HG02798 (cell line): Measurements from ENCODE around the gene MAGEF1.
"Not testable (repeated sequence)": the region's sequence is repeated elsewhere in the genome, so short reads cannot be mapped to it uniquely, and the experiment has no call there.

Experiments
- ATAC-seq: cut with Tn5 transposase; IDR thresholded peaks from one replicate; pipeline ENCODE4 v1.9.1; 2021; ENCODE audit warnings: mild to moderate bottlenecking; ENCODE audit not compliant: unreplicated experiment, poor library complexity

MAGEF1 gene

DNA sequence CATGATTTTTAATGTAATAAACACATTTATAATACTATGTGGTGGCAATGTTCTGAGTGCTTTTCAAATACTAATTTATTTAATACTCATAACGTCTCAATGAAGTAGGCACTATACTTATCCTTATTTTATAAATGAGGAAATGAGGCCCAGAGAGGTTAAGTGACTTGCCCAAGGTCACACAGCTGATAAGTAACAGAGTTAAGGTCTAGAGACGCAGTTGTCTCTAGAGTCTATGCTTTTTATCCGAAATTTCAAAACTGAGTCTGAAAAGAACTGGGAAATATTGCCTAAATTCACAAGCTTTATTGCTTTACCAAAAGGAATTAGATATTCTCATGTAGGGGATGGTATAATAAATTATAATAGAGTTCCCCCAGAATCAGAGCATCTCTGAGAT lies 31.4 kb upstream of the MAGEF1 start:
- ATAC-seq: no peak

DNA sequence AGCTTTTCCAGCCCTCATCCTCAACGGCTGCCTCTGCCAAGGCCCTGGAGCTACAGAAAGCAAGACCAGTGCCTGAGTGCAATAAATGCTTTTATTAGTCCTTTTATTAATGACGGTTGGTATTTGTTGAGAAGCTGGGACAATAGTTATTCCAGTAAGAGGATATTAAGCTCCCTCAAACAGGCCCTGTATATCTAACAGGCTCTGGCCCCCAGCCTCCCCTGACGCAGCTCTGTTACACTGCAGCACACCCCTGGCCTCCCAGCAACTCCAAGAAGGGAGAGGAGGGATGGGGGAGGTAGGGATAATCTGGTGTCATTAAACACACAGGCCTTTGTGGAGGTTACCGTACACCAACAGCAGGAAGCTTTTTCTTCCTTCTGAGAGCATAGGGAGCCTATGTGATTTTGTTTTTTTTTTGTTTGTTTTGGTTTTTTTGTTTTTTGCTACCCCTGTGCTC lies 30.8 kb upstream of the MAGEF1 start:
- ATAC-seq: no peak

DNA sequence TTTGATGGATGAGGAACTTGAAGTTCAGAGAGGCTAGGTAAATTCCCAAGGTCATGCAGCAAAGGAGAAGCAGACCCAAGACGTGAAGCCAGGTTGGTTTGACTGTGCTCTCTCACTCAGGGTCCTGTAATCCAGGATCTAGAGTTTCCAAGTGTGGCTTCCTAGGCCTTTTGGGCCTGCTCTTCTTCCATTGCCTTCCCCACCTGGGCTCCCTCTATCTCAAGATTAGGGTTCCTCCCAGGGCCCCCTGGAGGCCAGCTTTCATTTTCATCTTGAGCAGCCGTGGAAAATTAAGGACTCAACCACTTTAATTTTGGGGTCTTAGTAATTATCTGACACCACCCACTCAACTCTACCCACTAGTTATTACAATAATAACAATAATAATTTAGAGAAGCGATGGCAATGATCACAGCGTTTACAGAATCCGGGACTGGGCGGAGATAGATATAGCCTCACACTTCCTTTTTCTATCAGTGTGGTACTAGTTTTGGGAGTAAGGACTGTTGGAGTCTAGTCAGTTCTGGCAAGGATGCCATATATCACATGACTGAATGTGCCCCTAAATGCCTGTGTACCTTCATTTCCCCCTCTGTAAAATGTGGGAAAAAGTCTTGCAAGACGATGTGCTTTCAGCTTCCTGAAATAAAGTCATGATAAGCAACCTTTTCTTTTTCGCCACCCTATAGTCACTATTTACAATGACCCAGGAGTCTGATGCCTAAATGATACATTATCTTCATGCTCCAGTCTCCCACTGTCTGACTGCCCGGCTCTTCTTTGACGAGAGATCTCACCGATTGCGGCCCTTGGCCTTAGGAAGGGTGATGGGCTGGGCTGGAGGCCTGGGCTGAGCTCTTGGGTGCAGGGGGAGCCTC lies 30.2 kb upstream of the MAGEF1 start:
- ATAC-seq: no peak

DNA sequence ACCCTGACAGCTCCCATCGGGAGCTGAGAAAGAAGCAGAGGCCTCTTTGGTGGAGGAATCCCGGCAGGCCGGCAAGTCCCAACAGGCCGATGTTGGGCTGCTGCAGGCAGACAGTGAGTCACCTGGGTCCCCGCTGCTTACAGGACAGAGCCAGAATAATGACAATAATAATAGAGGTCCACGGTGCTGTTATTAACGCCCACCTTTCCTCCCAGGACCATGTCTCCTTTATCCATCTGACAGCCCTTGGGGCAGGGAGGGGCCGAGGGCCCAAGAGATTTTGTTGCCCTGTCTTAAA lies 29.3 kb upstream of the MAGEF1 start:
- ATAC-seq: no peak

DNA sequence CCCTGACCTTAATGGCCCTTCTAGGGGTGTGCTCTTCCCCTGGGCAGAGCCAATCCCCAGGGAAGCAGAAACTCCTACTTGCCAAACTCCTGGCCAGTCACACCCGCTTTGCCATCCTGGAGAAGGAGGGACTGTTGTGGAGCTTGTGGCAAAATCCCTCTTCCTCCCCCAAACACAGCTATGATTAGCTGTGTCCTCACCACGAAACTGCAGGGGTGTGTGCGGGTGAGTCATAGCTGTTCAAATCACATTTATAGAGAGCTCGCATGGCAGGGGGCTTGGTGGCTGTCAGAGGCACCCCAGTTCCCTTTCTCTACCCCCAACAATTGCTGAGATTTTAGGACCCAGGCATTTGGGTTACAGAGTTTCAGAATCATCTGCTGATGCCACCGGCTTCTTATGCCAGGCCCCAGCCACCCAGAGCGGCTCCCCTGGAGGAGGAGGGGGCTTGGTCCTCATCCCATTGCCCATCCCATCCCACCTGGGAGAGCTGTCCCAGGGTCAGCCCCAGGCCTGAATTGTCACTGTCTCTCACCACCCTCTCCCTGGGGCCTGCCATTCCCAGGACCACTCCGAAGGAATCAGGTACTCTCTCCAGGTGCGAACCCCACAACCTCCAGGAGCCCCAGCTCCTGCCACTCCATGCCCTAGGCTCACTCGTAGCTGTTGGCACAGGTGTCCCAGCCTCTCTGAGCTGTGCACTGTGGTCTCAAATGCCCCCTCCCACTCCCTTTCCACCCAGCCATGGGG lies 28.8 kb upstream of the MAGEF1 start:
- ATAC-seq: no peak

DNA sequence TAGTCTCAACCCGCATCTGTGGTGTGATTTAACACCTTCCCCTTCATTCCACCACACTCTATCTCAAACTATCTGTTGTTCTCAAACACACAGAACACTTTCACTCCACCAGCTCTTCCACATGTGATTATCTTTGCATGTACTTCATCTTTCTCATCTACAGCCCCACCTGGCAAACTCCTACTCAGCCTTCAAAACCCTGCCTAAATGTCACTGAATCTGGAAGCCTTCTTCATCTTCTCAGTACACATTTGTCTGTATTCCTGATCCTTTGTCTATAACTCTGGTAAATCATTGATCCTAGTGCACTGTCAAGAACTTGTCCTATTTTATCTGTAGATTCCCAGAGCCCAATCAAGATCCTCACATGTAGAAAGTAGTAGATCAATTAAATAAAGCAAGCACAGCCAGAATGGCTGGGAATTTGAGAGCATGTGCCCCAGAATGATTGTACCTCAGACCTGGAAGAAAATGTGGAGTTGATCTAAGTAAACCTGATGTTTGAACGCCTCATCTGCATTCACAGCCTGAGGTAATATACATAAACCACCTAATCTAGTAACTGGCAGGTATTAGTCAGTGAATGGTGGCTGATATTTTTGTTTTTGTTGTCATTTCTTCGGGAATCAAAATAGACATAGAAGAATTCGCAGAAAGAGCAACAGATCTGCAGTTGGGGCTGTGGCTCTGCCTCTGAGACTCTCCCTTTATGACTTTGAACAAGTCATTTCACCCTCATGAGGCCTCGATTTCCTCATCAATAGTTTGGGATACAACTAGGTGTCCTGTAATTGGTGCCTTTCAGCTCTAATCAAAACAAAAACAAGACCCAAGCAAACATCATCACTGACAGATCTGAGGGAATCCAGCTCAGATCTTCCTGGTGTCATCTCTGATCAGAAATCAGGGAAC lies 28.0 kb upstream of the MAGEF1 start:
- ATAC-seq: no peak

DNA sequence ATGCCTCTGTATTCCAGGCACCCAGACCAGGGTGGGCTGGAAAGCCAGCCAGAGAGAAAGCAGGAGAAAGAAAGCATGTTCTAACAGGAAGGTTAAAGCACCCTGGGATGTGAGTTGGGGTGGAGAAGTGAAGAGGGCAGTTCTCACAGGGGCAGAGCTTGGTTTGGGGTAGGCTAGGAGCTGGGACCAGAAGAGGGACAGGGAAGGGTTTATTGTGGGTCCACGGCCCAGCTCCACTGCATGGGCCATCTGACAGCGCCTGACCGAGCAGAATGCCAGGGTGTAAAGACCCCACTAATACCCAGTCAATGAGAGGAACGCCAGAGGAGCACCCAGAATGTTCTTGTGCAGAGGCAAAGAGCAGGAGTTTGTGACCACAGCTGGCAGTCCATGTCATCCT lies 27.1 kb upstream of the MAGEF1 start:
- ATAC-seq: no peak

DNA sequence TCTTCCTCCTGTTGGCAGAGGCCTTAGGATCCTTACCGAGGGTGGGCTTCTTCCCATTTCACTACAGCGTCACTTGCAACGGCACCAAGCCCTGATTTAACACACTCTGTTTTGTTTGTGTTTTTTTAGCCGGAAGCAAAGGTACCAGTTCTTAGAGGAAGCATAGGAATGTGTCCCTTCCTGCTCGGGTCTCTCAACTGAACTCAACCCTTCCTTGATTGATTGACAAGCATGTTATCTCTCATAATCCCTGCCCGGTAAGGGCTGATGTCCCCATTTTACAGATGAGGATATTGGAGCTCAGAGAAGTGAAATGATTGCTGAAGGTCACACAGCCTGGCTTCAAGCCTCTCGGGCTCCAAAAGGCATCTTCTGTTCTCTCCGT lies 26.6 kb upstream of the MAGEF1 start:
- no peak for ATAC-seq

DNA sequence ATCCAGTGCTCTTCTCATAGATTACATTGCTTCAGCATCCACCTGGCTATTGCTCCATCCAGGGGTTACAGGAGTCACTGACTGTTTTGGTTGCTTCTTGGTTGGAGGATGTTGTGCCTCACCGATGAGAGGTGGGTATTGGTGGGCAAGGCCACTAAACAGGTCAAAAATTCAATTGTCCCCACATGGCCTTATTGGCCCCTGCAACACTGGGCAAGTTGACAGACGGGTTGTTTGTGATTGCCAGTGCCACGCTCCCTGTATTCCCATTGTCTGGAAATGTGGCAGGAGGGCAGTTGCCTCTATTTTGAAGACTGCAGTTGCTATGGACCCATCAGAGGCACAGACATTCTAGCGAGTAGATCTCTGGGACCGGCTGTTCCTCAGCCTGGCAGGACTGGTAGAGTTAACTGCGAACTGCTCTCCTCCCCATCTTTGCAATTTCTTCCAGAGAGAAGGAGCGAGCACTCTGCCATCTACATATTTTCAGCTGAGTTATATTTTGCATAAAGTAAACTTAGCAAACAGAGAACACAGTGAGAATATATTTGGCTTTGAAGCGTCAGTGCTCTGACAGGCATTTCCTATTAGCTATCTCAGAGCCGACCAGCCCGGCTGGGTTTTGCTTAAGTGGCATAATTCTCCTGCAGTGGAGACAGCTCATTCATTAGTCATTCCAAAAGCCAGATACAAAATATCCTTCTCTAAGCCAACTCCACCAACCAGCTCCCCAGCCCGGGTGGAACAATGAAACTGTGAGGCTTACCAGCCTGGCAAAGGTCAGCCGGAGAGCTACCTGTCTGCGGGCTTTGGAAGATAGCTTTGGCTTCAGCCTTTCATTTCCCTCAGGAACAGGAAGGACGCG lies 26.0 kb upstream of the MAGEF1 start:
- no peak for ATAC-seq

DNA sequence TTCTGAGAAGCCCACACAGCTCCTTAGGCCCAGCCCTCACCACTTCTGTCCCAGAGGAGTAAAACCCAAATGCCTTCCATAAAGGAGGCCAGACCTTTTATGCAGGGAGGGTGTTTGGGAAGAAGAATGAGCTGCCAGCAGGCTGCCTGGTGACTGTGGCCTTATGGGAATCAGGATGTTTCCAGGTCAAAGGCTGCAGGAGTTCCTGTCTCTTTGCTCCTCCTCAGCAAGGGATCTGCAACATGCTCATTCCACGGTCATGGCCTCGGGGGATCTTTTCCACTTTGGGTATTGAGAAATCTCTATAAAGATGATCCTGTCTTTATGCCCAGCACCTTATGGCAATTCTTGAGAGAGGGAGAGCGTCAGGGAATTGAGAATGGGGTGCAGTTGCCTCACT lies 25.2 kb upstream of the MAGEF1 start:
- no peak for ATAC-seq

DNA sequence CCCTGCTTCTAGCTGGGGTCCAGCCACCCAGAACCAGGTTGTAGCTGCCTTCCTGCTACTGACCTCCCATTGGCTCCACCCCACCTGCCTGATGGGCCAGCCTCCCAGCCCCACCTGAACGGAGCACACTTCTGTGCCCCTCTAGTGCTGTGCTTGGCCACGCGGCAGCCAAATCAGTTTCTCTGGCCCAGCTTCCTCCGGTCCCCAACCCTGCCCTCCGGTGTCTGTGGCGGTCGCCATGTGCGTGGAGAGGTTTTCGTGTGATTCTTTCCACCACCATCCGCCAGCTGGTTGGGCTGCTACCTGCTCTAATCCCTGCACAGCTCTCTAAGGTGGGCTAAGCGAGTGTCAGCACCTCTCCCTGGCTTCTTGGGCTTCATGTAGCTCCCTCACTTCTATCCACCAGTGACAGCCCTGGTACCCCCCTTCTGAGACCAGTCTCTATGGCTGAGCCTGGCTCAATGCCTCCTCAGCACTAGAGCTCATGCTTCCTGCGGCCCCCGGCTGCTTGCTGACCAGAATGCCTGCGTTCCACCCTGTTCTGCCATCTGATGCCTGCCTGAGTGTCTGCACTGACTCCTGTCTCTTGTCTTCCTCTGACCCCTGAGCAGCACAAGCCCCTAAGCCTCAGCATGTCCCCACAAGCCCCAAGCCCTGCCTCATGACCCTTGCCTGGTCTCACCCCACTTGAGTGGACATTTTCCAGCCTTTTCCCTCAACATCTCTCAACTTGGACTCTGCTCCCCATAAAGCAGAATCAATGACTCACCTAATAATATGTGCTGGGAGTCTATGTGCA lies 23.2 kb upstream of the MAGEF1 start:
- ATAC-seq: no peak

DNA sequence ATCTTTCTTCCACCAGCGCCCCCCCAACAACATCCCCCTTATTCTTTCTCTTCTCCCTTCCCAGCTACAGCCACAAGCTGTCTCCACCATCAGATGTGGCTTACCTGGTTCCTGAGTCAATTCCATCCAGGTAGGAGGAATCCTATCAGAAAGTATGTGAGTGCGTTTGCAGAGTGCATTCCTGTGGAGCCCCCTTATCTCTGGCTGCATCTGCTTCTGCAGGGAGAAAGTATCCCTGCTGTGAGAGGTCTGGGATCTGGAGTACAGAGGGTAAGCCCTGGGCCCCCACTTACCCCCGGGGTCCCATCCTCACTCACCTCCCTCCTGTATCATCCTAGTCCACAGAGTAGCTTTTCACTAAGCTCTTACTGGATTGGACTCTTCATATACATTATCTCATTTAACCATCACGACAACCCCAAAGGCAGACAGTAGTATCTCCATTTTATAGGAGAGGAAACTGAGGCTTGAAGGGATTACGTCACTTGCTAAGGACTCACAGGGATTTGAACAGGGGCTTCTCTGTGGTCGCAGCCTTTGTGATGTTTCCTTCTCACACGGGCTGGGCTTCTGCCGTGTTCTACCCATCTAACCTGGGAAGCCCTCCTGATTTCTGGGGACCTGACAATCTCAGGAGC lies 22.2 kb upstream of the MAGEF1 start:
- ATAC-seq: no peak

DNA sequence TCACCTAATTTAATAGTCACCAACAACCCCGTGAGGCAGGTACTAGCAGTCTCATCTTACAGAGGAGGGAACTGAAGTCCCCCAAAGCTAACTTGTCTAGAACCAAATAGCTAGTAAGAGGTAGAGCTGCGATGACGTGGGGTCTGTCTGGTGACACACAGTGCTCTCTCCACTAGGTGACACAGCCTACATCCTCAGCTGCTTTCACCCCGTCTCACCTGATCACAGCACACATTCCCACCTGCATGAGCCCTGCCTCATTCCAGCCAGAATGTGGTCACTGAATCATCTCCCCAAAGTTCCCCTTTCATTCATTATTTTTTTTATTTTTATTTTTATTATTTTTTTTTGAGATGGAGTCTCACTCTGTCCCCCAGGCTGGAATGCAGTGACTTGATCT lies 21.3 kb upstream of the MAGEF1 start:
- ATAC-seq: no peak

DNA sequence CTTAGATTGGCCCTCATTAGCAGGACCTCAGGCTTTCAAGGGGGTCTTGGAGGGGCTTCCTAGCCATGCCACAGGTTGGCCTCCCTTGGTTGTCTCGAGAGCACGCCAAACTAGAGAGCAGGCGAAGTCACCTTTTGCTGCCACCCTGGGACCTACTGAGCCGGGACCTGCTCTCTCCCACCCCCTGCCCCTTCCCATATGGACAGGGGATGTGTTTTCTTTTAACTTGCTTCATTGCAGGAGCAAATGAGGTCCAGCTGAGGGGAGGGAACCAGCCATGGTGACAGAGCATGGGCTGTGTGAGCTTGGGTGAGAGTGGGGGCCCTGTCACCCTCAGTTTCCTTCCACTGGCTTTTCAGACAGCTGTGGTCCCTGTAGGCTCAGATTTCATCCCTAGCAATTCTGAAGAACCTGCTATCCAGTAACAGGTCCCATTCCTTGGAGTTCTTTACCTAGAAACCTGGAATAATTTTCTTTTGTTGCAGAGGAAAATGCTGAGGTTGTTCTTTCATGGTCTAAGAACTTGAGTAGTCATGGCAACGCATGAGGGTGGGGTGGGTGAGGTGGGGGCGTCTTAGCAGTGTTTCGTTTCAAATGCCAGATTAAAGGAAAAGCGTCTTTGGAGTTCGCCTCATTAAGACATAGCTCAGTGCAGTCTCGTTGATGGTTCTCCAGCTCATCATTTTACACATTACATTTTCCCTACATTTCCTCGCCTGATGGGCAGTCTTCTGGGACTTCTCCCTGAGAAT lies 20.1 kb upstream of the MAGEF1 start:
- ATAC-seq: no peak

DNA sequence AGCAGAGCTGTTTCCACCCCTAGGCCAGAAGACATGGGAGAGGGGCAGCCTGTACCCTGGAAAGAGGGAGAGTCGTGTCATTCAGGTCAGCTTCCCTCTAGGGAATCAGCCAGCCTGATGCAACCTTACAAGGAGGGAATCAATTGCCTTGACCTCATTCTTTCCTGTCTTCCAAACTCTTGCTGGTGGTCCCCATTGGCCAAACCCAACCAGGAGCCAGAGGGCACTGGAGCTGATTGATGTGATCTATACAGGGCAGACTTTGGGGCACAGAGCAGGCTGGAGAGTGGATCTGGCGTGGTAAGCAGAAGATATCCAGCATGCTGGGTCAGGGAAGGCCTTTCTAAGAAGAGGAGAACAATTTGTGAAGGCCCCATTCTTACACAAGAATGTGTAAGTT lies 19.1 kb upstream of the MAGEF1 start:
- ATAC-seq: no peak

DNA sequence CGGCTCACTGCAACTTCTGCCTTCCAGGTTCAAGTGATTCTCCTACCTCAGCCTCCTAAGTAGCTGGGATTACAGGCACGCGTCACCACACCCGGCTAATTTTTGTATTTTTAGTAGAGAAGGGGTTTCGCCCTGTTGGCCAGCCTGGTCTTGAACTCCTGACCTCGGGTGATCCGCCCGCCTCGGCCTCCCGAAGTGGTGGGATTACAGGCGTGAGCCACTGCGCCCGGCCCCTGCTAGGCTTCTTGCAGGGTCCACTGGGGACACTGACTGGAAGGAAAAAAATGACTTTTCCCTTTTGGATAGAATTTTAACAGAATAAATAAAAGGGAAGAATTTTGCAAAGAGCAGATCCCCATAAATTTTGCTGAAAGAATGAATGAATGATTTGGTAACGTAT lies 17.3 kb upstream of the MAGEF1 start:
- not testable (repeated sequence) for ATAC-seq

DNA sequence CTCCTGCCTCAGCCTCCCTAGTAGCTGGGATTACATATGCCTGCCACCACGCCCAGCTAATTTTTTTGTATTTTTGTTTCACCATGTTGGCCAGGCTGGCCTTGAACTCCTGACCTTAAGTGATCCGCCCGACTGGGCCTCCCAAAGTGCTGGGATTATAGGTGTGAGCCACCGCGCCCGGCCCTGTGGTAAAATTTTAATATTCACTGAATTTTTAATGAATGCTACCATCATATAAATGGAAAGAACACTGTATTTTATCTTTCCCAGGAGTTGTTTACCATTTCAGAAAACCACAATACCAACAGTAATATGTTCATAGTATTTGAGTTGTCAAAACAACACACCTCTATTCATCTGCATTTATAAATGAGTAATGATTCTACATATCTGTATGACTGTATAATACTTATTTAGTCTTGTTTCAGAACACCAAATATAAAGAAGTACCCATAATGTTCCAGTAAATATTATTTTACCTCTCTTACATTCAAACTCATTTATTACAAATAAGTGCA lies 16.2 kb upstream of the MAGEF1 start:
- ATAC-seq: no peak
